SK-N-SH (cell line): Measurements from ENCODE around the gene SATL1.

Source experiments
- CHD2 ChIP-seq: fragments of 150-350 bp; IDR thresholded peaks from 2 replicates; pipeline ENCODE4 v1.6.1; 2018; ENCODE audit warnings: low read length; ENCODE audit not compliant: partially characterized antibody
- FOXJ3 ChIP-seq: sonication (generic); formaldehyde crosslinking; IDR thresholded peaks from 2 replicates; pipeline ENCODE4 v1.5.1; 2020; ENCODE audit warnings: mild to moderate bottlenecking, missing genetic modification reagents
- FOXM1 ChIP-seq: IDR thresholded peaks from 2 replicates; pipeline ENCODE4 v1.4.0; 2012; ENCODE audit warnings: low read depth, mild to moderate bottlenecking
- MAX ChIP-seq: IDR thresholded peaks from 2 replicates; pipeline ENCODE4 v1.4.0; 2012; ENCODE audit warnings: low read depth
- RAD21 ChIP-seq: IDR thresholded peaks from 2 replicates; pipeline ENCODE4 v1.6.1; 2012; ENCODE audit warnings: mild to moderate bottlenecking, low read length
- SIN3A ChIP-seq: IDR thresholded peaks from 2 replicates; pipeline ENCODE4 v1.6.1; 2012; ENCODE audit warnings: low read depth, mild to moderate bottlenecking, low read length, moderate library complexity, borderline replicate concordance
- TAF1 ChIP-seq: IDR thresholded peaks from 2 replicates; pipeline ENCODE4 v1.6.1; 2012; ENCODE audit warnings: low read depth, mild to moderate bottlenecking, low read length, moderate library complexity, borderline replicate concordance
- TF ChIP-seq, protein P1 (sequence below): fragments of 200-600 bp; sonication (generic); IDR thresholded peaks from 2 replicates; pipeline ENCODE4 v1.6.1; 2017; ENCODE audit warnings: antibody characterized with exemption, mild to moderate bottlenecking, moderate library complexity
- TF ChIP-seq, protein P2 (sequence below): IDR thresholded peaks from 2 replicates; pipeline ENCODE4; 2012

GRCh38 chrX:85109235-85109634, 134.3 kb downstream of the SATL1 start:
- TF ChIP-seq, protein P1, sequence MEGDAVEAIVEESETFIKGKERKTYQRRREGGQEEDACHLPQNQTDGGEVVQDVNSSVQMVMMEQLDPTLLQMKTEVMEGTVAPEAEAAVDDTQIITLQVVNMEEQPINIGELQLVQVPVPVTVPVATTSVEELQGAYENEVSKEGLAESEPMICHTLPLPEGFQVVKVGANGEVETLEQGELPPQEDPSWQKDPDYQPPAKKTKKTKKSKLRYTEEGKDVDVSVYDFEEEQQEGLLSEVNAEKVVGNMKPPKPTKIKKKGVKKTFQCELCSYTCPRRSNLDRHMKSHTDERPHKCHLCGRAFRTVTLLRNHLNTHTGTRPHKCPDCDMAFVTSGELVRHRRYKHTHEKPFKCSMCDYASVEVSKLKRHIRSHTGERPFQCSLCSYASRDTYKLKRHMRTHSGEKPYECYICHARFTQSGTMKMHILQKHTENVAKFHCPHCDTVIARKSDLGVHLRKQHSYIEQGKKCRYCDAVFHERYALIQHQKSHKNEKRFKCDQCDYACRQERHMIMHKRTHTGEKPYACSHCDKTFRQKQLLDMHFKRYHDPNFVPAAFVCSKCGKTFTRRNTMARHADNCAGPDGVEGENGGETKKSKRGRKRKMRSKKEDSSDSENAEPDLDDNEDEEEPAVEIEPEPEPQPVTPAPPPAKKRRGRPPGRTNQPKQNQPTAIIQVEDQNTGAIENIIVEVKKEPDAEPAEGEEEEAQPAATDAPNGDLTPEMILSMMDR = peak; percentile 69
- TF ChIP-seq TAF1 (no peak), SIN3A (no peak), FOXM1 (no peak), CHD2 (no peak), MAX (no peak), RAD21 (peak; percentile 40), FOXJ3 (CRISPR knock-in tag) (no peak)
- TF ChIP-seq, protein P2, sequence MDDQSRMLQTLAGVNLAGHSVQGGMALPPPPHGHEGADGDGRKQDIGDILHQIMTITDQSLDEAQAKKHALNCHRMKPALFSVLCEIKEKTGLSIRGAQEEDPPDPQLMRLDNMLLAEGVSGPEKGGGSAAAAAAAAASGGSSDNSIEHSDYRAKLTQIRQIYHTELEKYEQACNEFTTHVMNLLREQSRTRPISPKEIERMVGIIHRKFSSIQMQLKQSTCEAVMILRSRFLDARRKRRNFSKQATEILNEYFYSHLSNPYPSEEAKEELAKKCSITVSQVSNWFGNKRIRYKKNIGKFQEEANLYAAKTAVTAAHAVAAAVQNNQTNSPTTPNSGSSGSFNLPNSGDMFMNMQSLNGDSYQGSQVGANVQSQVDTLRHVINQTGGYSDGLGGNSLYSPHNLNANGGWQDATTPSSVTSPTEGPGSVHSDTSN = no peak
